Mononuclear cell (primary cell): ENCODE data around the gene LDHD. TPM values are rescaled to one million over a fixed set of nuclear protein-coding genes. Genes with fewer than 3 reads are reported as not detected.

Source experiments
- H3K27me3 ChIP-seq: 2 replicates; pipeline ENCODE4 v1.6.0; 2011; ENCODE audit warnings: low read length, control low read depth; ENCODE audit not compliant: insufficient read depth
- H3K4me1 ChIP-seq: 2 replicates; pipeline ENCODE4 v1.5.1; 2011; ENCODE audit warnings: mild to moderate bottlenecking, low read length, control low read depth; ENCODE audit not compliant: insufficient read depth
- H3K4me3 ChIP-seq: 2 replicates; pipeline ENCODE4 v1.5.1; 2011; ENCODE audit warnings: mild to moderate bottlenecking, low read length, moderate library complexity
- H3K9me3 ChIP-seq: 2 replicates; pipeline ENCODE4 v1.5.1; 2011; ENCODE audit warnings: low read depth, mild to moderate bottlenecking, control low read depth, low read length
- total RNA-seq: library from RNA; depleted of rRNA; stranded (reverse); fragments of >200 nt; gene quantifications from one replicate; pipeline ENCODE4 v1.2.3, GENCODE V29; 2012

LDHD gene
- total RNA-seq, 1 donor: 0.84 TPM

GRCh38 chr16:75109732-75110243 is 6.8 kb downstream of the LDHD start:
- no peak overlapping the region for H3K4me3 ChIP-seq
- no peaks in the 10 kb centered on the region for H3K9me3 ChIP-seq
- peaks cover 72% of the 10 kb centered on the region for H3K4me1 ChIP-seq
- peaks cover 9% of the 10 kb centered on the region for H3K27me3 ChIP-seq

DNA sequence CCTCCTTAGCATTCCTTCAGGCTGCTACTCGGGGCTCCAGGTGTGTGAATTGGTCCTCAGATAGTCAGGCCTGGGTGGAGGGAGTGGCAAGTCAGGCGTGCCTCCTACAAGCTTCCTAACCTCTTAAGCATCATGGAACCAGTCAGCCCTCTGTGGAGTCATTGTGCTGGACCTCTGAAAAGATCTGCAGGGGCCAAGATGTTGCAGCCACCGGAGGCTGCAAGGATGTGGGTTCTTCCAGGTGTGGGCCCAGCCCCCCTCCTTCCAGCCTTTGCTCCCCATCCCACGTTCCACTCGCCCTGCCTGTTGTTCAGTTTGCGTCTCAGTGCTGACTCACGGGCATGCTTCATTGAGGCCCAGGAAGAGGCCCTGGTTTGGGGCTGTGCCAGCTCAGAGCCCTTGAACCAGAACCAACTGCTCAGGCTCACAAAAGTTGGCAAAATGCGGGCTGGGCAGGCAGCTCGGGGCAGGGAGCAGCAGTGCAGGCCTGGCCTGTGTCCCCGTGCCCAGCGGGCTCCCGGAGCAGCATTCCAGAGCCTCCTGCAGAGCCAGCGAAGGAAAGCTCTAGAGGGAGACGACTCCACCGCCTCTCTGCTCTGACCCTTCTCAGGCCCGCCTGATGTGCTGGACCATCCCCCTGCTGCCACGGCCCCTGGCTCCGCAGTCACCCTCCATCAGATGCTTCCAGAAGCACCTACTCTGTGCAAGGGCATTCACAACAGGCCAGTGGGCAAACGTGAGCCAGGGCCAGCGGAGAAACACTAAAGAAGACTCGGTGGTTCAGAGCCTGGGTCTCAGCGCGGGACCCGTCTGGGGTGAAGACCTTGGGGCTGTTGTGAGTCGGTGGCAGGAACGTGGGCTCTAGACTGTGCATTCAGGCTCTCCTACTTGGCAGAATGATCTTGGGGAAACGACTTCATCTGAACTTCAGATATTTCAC is 7.5 kb downstream of the LDHD start:
- H3K9me3 ChIP-seq: no peaks in the 10 kb centered on the region
- no peak overlapping the region for H3K4me3 ChIP-seq

DNA sequence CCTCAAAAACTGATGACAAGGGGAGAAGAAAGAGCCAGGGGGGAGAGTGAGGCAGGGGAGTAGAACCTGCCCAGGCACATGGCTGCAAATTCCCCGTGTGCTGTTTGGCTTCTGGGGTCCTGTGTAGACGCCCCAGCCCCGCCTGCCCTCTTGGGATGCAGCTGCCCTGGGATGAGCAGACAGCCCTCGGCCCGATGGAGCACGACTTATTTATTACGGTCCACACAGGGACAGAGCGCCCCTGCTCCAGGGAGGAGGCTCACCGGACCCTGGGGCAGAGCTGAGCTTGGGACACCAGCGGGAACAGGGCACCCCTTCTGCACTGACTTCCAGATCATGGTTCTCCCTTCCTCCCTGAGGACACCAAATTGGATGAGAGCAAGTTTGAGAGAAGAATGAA is 9.1 kb downstream of the LDHD start:
- H3K9me3 ChIP-seq: no peaks in the 10 kb centered on the region
- H3K4me1 ChIP-seq: peaks cover 77% of the 10 kb centered on the region
- peaks cover 4% of the 10 kb centered on the region for H3K27me3 ChIP-seq
- no peak overlapping the region for H3K4me3 ChIP-seq

More for the DNA sequence above, 7.5 kb downstream of the LDHD start:
- peaks cover 79% of the 10 kb centered on the region for H3K4me1 ChIP-seq
- peaks cover 9% of the 10 kb centered on the region for H3K27me3 ChIP-seq

GRCh38 chr16:75106351-75107274 is 10.0 kb downstream of the LDHD start:
- Histone ChIP-seq H3K4me1 (peaks cover 68% of the 10 kb centered on the region), H3K9me3 (no peaks in the 10 kb centered on the region), H3K27me3 (no peaks in the 10 kb centered on the region), H3K4me3 (no peak overlapping the region)

DNA sequence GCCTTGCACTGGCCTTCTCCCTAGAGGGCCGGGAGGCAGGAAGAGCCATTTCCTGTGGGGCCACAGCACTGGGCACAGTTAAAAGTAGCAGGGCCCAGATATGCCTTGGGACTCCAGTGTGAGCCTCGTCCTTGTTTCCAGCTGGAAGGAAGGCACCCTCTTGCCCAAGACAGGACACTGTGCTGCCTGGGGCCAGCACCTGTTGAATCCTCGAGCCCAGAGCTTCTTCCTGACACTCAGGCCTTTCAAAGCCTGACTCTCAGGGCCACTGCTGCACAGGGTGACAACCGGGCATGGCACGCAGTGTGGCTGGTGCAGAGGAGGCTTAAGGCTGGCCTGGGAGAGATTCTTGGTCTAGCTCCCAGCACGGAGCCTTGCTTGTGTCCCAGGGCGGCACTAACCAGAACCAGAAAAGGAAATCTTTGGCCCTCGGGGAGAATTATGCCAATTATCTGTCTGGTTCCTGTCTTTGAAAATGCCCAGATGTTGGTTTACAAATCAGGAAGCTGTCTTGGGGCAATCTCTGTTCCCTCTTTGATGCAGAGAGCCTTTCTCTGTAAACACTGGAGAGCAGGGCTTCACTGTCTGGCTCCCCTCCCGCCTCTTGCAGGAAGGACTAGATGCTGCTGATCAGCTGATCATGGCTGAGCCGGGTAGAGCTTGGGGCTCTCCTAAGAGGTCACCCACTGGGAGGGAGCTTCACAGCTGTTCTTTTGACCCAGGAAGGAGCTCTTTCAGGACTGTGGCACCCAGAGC is 11.1 kb downstream of the LDHD start:
- H3K4me3 ChIP-seq: no peak overlapping the region
- H3K4me1 ChIP-seq: peaks cover 59% of the 10 kb centered on the region
- H3K9me3 ChIP-seq: no peaks in the 10 kb centered on the region
- H3K27me3 ChIP-seq: no peaks in the 10 kb centered on the region

- H3K27me3 ChIP-seq: no peaks in the 10 kb centered on the region
- H3K4me1 ChIP-seq: peaks cover 59% of the 10 kb centered on the region
- no peaks in the 10 kb centered on the region for H3K9me3 ChIP-seq
- H3K4me3 ChIP-seq: no peak overlapping the region
Observed at GRCh38 chr16:75104836-75105235, 11.7 kb downstream of the LDHD start.

DNA sequence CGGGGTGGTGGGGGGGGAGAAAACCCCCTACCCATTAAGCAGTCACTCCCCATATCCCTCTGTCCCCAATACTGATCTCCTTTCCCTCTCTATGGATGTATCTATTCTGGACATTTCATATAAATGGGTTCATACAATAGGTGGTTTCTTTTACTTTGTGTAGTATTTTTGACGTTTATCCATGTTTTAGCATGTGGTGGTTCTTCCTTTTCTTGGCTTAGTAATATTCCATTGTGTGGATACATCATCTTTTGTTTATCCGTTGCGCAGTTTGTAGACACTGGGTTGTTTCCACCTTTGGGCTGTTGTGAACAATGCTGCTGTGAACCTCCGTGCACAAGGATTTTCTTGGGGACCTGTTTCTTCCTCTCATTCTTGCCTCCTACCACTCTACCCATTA is 12.6 kb downstream of the LDHD start:
- Histone ChIP-seq H3K27me3 (no peaks in the 10 kb centered on the region), H3K4me1 (peaks cover 59% of the 10 kb centered on the region), H3K9me3 (no peaks in the 10 kb centered on the region), H3K4me3 (no peak overlapping the region)

DNA sequence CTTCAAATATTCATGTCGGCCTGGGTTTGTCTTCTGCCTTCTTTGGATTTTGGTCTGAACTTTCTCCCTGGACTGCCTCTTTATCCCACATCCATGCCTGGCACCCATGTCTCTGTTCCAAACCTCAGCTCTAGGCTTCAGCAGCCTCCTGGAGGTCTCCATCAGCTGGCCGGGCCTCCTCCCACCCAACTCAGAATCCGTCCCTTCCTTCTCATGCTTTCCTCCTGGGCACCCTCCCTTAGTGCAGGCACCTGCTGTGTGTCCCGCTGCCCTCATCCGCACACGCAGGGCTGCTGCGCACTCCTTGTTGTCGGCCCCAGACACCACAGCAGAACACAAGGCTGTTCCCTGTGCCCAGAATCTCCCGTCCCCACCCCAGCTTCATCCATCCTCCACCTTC is 14.0 kb downstream of the LDHD start:
- no peak overlapping the region for H3K4me3 ChIP-seq
- no peaks in the 10 kb centered on the region for H3K27me3 ChIP-seq
- no peaks in the 10 kb centered on the region for H3K9me3 ChIP-seq
- peaks cover 60% of the 10 kb centered on the region for H3K4me1 ChIP-seq

DNA sequence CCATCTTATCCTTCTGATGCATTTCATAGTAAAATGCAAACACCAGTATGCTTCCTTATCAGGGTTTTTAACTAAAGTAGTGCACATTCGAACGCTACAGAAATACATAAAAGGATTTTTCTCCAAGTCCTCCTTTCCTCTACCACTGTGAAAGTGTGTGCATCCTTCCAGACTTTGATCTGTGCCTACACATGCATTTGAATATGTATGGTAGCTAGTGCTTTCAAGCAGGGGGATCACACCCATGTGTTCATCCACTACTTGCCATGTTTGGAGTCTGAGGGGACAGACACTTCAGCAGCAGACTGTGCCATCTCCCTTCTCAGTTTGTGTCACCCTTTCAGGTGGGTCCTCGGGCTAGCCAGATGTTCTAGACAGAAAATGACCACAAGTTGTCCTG is 14.9 kb downstream of the LDHD start:
- Histone ChIP-seq H3K27me3 (no peaks in the 10 kb centered on the region), H3K9me3 (no peaks in the 10 kb centered on the region), H3K4me3 (no peak overlapping the region), H3K4me1 (peaks cover 55% of the 10 kb centered on the region)

DNA sequence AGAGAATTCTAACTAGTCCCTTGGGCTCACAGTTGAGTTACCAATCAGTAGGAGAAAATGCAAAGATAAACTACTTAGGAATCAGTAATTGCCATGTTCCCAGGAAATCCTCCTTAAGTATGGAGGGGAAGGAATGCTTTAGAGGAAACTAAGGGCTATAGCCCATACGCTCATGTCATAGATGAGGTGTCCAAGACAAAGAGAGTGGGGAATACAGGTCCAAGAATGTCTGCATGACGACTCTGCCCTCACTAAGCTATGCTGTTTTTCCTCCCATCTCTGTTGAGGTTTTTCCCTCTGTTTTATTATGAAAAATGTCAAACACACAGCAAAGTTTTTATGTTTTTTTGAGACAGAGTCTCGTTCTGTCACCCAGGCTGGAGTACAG is 16.0 kb downstream of the LDHD start:
- Histone ChIP-seq H3K4me3 (no peak overlapping the region), H3K4me1 (peaks cover 45% of the 10 kb centered on the region), H3K9me3 (no peaks in the 10 kb centered on the region), H3K27me3 (no peaks in the 10 kb centered on the region)

GRCh38 chr16:75099738-75100602 is 16.6 kb downstream of the LDHD start:
- peaks cover 39% of the 10 kb centered on the region for H3K4me1 ChIP-seq
- H3K4me3 ChIP-seq: no peak overlapping the region
- H3K27me3 ChIP-seq: no peaks in the 10 kb centered on the region
- H3K9me3 ChIP-seq: no peaks in the 10 kb centered on the region

- Histone ChIP-seq H3K9me3 (no peaks in the 10 kb centered on the region), H3K4me3 (no peak overlapping the region), H3K4me1 (peaks cover 31% of the 10 kb centered on the region), H3K27me3 (no peaks in the 10 kb centered on the region)
Observed at GRCh38 chr16:75099075-75099667, 17.4 kb downstream of the LDHD start.

GRCh38 chr16:75097941-75098901 is 18.4 kb downstream of the LDHD start:
- Histone ChIP-seq H3K9me3 (no peaks in the 10 kb centered on the region), H3K27me3 (no peaks in the 10 kb centered on the region), H3K4me3 (no peak overlapping the region), H3K4me1 (peaks cover 30% of the 10 kb centered on the region)
